GM21360 (cell line): ENCODE data around the gene CFAP74.
A peak's percentile ranks its signal among the peaks of the same experiment; 100 is the strongest.
"Not testable (repeated sequence)": the region's sequence is repeated elsewhere in the genome, so short reads cannot be mapped to it uniquely, and the experiment has no call there.

Experiments
- ATAC-seq: cut with Tn5 transposase; IDR thresholded peaks from one replicate; pipeline ENCODE4 v1.9.1; 2021; ENCODE audit warnings: mild to moderate bottlenecking, moderate library complexity; ENCODE audit not compliant: unreplicated experiment

Gene CFAP74

GRCh38 chr1:1899967-1900327 lies 103.6 kb downstream of the CFAP74 start:
- ATAC-seq: no peak

GRCh38 chr1:1899266-1899966 lies 104.2 kb downstream of the CFAP74 start:
- ATAC-seq: no peak

- no peak for ATAC-seq
Measured at GRCh38 chr1:1898246-1898933, 105.2 kb downstream of the CFAP74 start.

GRCh38 chr1:1895456-1896336 lies 107.9 kb downstream of the CFAP74 start:
- ATAC-seq: no peak

- no peak for ATAC-seq
Measured at GRCh38 chr1:1895060-1895418, 108.5 kb downstream of the CFAP74 start.

GRCh38 chr1:1894354-1895059 lies 109.1 kb downstream of the CFAP74 start:
- no peak for ATAC-seq

GRCh38 chr1:1893997-1894353 lies 109.6 kb downstream of the CFAP74 start:
- no peak for ATAC-seq

- no peak for ATAC-seq
Measured at GRCh38 chr1:1893291-1893985, 110.1 kb downstream of the CFAP74 start.

GRCh38 chr1:1892763-1893120 lies 110.8 kb downstream of the CFAP74 start:
- ATAC-seq: no peak

- ATAC-seq: no peak
Measured at GRCh38 chr1:1892079-1892762, 111.4 kb downstream of the CFAP74 start.

- no peak for ATAC-seq
Measured at GRCh38 chr1:1891349-1892078, 112.1 kb downstream of the CFAP74 start.

GRCh38 chr1:1890506-1891348 lies 112.9 kb downstream of the CFAP74 start, which contains the start of gene GNB1:
Gene GNB1, minus strand, starts transcription at chr1:1891087. Its CDS starts 65,634 bp downstream, at chr1:1825453.
- peak; percentile 73 for ATAC-seq

GRCh38 chr1:1889847-1890505 lies 113.6 kb downstream of the CFAP74 start:
- ATAC-seq: no peak

GRCh38 chr1:1889090-1889750 lies 114.4 kb downstream of the CFAP74 start:
- no peak for ATAC-seq

GRCh38 chr1:1883890-1884289 lies 119.7 kb downstream of the CFAP74 start:
- not testable (repeated sequence) for ATAC-seq

- no peak for ATAC-seq
Measured at GRCh38 chr1:1883092-1883873, 120.3 kb downstream of the CFAP74 start.

GRCh38 chr1:1881727-1882126 lies 121.9 kb downstream of the CFAP74 start:
- ATAC-seq: no peak
